Tibial artery (tissue), 4 donors: ENCODE results near the gene SGSM2.

Source experiments
- DNase-seq, 2 donors: peaks; one replicate each; pipeline ENCODE4 v3.0.0-alpha.2; 2019
- H3K27ac ChIP-seq, 2 donors: fragments of 200-600 bp; sonication (generic) in 1 of 2; 1 replicate in 1 of 2; 2 replicates in 1 of 2; pipeline ENCODE4 v1.5.1; 2018 to 2019; ENCODE audit warnings: mild to moderate bottlenecking in 1 of 2
- H3K27me3 ChIP-seq, 2 donors: fragments of 200-600 bp; sonication (generic) in 1 of 2; one replicate each; pipeline versions ENCODE4 v1.5.1 to v1.6.0; 2016 to 2019
- H3K36me3 ChIP-seq, 3 donors: fragments of 200-600 bp; sonication (generic) in 2 of 3; one replicate each; pipeline ENCODE4 v1.5.1; 2016 to 2019; ENCODE audit warnings: mild to moderate bottlenecking in 2 of 3
- H3K4me1 ChIP-seq, 4 donors: fragments of 200-600 bp; sonication (generic) in 2 of 4; 1 replicate in 3 of 4; 2 replicates in 1 of 4; pipeline ENCODE4 v1.5.1; 2016 to 2019
- H3K4me3 ChIP-seq, 2 donors: fragments of 200-600 bp; sonication (generic) in 1 of 2; 1 replicate in 1 of 2; 2 replicates in 1 of 2; pipeline ENCODE4 v1.5.1; 2018 to 2019; ENCODE audit warnings: mild to moderate bottlenecking in 2 of 2
- H3K9me3 ChIP-seq, 3 donors: fragments of 200-600 bp; sonication (generic) in 1 of 3; one replicate each; pipeline ENCODE4 v1.5.1; 2016 to 2019
- intact Hi-C: fragments of 100-400 bp; cut with DNase I; formaldehyde crosslinking; loops from one replicate; pipeline ENCODE4 v1.15.0; 2023; ENCODE audit warnings: low total_unique reads
- TF ChIP-seq, protein P1 (sequence below), 2 experiments: fragments of 200-600 bp in 1 of 2; fragments of 450-650 bp in 1 of 2; IDR thresholded peaks; one replicate each; pipeline ENCODE4 v1.5.1; 2017 to 2019; ENCODE audit warnings: antibody characterized with exemption in 2 of 2, mild to moderate bottlenecking in 1 of 2, moderate library complexity in 1 of 2

The SGSM2 gene

DNA sequence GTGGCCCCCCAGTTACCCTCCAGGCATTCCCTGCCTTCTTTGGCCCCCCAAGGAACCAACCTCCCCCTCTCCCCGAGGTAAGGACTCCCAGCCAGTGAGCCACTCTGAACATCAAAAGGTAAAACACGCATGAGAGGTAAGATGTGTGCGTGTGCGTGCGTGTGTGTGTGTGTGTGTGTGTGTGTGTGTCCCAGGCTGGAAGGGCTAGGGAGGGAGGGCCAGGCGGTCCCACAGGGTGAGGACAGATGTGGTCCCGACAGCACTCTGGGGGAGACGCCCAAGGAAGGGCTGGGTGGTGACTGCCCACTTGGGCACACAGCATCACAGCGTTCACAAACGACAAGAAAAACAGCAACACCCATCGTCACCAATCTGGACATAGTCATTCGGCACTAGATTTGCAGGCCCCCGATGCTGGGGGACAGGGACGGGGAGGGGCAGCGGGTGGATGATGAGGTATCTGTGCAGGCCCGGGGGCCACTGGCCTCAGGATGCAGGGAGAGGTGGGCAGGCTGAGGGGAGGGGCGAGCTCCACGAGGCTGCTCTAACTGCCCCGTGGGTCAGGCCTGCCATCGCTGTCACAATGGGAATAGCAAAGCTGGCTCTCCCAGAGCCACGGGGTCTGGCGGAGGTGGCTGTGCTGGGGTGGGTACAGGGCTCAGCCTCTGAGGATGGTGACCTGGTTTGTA is 47.3 kb downstream of the SGSM2 start:
- TF ChIP-seq, protein P1, sequence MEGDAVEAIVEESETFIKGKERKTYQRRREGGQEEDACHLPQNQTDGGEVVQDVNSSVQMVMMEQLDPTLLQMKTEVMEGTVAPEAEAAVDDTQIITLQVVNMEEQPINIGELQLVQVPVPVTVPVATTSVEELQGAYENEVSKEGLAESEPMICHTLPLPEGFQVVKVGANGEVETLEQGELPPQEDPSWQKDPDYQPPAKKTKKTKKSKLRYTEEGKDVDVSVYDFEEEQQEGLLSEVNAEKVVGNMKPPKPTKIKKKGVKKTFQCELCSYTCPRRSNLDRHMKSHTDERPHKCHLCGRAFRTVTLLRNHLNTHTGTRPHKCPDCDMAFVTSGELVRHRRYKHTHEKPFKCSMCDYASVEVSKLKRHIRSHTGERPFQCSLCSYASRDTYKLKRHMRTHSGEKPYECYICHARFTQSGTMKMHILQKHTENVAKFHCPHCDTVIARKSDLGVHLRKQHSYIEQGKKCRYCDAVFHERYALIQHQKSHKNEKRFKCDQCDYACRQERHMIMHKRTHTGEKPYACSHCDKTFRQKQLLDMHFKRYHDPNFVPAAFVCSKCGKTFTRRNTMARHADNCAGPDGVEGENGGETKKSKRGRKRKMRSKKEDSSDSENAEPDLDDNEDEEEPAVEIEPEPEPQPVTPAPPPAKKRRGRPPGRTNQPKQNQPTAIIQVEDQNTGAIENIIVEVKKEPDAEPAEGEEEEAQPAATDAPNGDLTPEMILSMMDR (IDR thresholded peaks at IDR 0.05): no peak
- Histone ChIP-seq H3K27me3 (no peaks in the 10 kb centered on the region), H3K27ac (peak overlapping the region in 1 of 2 donors; percentile 5), H3K4me3 (no peak overlapping the region), H3K4me1 (peaks cover 0 to 20% (median 3%) of the 10 kb centered on the region in 4 donors), H3K36me3 (peaks cover 17 to 59% (median 39%) of the 10 kb centered on the region in 3 donors), H3K9me3 (no peaks in the 10 kb centered on the region)
- intact Hi-C loops: loop anchor here (10.0 kb wide), 1 partner anchor 270 kb away; no protein-coding TSS in a partner anchor
- no peak for DNase-seq

GRCh38 chr17:2385240-2386210 is 48.2 kb downstream of the SGSM2 start:
- DNase-seq: no peak
- Histone ChIP-seq H3K9me3 (no peaks in the 10 kb centered on the region), H3K36me3 (peaks cover 17 to 50% (median 33%) of the 10 kb centered on the region in 3 donors), H3K4me3 (no peak overlapping the region), H3K27ac (peak overlapping the region in 1 of 2 donors; percentile 5), H3K27me3 (no peaks in the 10 kb centered on the region), H3K4me1 (peaks cover 0 to 29% (median 9%) of the 10 kb centered on the region in 4 donors)
- TF ChIP-seq, protein P1 (IDR thresholded peaks at IDR 0.05): no peak
- intact Hi-C loops: loop anchor here (10.0 kb wide), 1 partner anchor 269 kb away; no protein-coding TSS in a partner anchor

- no peak for DNase-seq
- intact Hi-C loops: loop anchor here (10.0 kb wide), 1 partner anchor 268 kb away; no protein-coding TSS in a partner anchor
- no peaks in the 10 kb centered on the region for H3K9me3 ChIP-seq
- H3K4me3 ChIP-seq: no peak overlapping the region
- TF ChIP-seq, protein P1 (IDR thresholded peaks at IDR 0.05): no peak
- H3K36me3 ChIP-seq: peaks cover 17 to 40% (median 33%) of the 10 kb centered on the region in 3 donors
- peaks cover 1 to 36% (median 18%) of the 10 kb centered on the region in 4 donors for H3K4me1 ChIP-seq
- no peaks in the 10 kb centered on the region for H3K27me3 ChIP-seq
- no peak overlapping the region for H3K27ac ChIP-seq
These were observed 49.2 kb downstream of the SGSM2 start for GRCh38 chr17:2386400-2387085.

GRCh38 chr17:2387086-2388019 is 50.1 kb downstream of the SGSM2 start:
- no peak for DNase-seq

More at GRCh38 chr17:2387086-2388019, 50.1 kb downstream of the SGSM2 start:
- intact Hi-C loops: loop anchor here (10.0 kb wide), 1 partner anchor 267 kb away; no protein-coding TSS in a partner anchor
- Histone ChIP-seq H3K4me3 (no peak overlapping the region), H3K4me1 (peaks cover 6 to 38% (median 26%) of the 10 kb centered on the region in 4 donors), H3K36me3 (peaks cover 17 to 40% (median 33%) of the 10 kb centered on the region in 3 donors), H3K27ac (no peak overlapping the region), H3K27me3 (no peaks in the 10 kb centered on the region), H3K9me3 (no peaks in the 10 kb centered on the region)
- TF ChIP-seq, protein P1 (IDR thresholded peaks at IDR 0.05): no peak
